GM21737 (cell line): ENCODE data around the gene PCDH11X.
"Not testable (repeated sequence)": the region's sequence is repeated elsewhere in the genome, so short reads cannot be mapped to it uniquely, and the experiment has no call there.

Experiments
- ATAC-seq: cut with Tn5 transposase; IDR thresholded peaks from one replicate; pipeline ENCODE4 v1.9.1; 2021; ENCODE audit warnings: mild to moderate bottlenecking, moderate library complexity; ENCODE audit not compliant: unreplicated experiment

Gene PCDH11X, protein sequence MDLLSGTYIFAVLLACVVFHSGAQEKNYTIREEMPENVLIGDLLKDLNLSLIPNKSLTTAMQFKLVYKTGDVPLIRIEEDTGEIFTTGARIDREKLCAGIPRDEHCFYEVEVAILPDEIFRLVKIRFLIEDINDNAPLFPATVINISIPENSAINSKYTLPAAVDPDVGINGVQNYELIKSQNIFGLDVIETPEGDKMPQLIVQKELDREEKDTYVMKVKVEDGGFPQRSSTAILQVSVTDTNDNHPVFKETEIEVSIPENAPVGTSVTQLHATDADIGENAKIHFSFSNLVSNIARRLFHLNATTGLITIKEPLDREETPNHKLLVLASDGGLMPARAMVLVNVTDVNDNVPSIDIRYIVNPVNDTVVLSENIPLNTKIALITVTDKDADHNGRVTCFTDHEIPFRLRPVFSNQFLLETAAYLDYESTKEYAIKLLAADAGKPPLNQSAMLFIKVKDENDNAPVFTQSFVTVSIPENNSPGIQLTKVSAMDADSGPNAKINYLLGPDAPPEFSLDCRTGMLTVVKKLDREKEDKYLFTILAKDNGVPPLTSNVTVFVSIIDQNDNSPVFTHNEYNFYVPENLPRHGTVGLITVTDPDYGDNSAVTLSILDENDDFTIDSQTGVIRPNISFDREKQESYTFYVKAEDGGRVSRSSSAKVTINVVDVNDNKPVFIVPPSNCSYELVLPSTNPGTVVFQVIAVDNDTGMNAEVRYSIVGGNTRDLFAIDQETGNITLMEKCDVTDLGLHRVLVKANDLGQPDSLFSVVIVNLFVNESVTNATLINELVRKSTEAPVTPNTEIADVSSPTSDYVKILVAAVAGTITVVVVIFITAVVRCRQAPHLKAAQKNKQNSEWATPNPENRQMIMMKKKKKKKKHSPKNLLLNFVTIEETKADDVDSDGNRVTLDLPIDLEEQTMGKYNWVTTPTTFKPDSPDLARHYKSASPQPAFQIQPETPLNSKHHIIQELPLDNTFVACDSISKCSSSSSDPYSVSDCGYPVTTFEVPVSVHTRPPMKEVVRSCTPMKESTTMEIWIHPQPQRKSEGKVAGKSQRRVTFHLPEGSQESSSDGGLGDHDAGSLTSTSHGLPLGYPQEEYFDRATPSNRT (N-terminal part only)

DNA sequence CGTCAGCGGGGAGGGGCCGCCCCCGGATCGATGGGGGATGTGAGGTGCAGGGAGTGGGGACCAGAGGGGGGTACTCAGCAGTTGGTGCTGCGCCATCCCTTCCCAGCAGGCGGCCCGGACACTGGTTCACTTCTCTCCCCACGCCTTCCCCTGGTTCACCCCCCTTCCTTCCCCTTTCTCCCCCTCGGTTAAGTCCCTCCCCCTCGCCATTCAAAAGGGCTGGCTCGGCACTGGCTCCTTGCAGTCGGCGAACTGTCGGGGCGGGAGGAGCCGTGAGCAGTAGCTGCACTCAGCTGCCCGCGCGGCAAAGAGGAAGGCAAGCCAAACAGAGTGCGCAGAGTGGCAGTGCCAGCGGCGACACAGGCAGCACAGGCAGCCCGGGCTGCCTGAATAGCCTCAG, at the start of gene PCDH11X:
PCDH11X (plus strand) TSS at position 241 of the 400 bp plus-strand sequence. CDS start 56,130 bp downstream, outside the sequence.
- ATAC-seq = not testable (repeated sequence)

DNA sequence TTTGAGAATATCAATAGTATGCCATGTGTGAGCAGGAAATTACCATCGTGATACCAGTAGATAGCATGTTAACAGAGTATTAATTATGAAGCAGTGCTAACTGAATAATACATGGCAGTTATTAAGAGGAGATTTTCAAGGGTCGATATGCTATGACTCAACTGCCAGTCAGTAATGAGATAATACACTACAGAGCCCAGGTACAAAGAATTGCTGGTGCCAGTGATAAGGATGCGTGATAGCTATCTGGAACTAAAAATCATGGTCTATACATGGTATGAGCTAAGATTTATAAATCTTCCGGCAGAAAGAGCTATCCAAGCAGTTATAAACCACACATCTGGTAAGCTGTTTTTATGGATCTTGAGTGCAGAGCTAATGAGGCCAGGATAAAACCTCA, 31.7 kb upstream of the PCDH11X start:
- ATAC-seq = not testable (repeated sequence)

DNA sequence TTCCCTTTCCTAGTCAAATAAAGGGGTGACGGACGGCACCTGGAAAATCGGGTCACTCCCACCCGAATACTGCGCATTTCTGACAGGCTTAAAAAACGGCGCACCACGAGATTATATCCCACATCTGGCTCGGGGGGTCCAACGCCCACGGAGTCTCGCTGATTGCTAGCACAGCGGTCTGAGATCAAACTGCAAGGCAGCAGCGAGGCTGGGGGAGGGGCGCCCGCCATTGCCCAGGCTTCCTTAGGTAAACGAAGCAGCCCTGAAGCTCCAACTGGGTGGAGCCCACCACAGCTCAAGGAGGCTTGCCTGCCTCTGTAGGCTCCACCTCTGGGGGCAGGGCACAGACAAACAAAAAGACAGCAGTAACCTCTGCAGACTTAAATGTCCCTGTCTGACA, 26.2 kb upstream of the PCDH11X start:
- not testable (repeated sequence) for ATAC-seq

DNA sequence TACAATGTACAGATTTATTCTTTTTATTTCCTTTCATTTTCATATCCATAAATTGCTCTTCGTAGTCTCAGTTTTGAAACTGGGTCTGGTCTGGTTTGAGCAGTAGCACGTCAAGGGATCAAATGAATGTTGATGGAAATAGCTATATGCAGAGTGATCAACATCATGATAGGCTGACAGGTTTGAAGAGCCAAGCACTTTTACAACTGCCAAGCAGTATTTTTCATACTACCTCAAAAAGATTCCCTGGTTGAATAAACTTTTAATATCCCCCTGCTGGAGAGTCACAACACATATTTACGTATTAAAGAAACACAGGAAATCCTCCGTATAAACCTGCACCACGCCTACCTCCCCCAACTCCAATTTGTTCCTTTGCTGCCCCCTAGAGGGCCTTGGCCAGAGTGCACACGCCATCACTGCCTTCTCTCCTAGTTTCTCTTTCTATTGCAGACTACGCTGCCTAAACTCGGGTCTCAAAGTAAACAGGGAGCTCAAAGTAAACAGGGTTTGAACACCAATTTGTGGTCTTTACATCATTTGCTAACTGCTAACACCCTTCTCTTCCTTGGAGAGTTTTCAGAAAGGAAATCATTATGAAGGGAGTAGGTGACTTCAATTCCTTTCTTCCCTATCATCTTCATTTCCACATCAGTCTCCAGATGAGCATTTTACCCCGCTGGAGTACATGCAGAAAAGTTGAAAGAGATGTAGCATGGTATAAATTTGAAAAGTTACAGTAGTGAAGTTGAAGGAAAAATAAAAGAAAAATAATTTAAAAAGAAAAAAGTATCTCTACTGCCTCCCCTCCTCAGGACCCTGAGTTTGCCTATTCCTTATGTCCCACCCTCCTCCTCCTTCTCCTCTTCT, 8.3 kb upstream of the PCDH11X start:
- ATAC-seq = peak; percentile 99

DNA sequence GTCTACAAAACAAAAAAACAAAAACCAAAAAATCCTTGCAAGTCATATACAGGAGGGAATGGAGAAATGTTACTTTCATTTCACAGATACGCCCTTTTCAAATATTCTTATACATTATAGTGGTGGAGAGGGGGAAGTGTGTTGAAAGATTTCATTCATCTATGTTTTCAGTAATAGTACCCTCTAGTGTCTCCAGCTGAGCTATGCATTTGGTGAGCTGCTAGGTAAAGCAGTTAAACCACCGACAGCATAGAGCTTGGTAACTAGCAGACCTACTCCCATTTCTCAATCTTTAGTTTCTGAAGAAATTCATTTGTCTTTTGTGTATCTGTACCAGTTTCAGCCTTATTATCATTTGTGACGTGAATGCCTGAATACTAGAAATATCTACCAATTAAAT, 5.2 kb upstream of the PCDH11X start:
- ATAC-seq = not testable (repeated sequence)

DNA sequence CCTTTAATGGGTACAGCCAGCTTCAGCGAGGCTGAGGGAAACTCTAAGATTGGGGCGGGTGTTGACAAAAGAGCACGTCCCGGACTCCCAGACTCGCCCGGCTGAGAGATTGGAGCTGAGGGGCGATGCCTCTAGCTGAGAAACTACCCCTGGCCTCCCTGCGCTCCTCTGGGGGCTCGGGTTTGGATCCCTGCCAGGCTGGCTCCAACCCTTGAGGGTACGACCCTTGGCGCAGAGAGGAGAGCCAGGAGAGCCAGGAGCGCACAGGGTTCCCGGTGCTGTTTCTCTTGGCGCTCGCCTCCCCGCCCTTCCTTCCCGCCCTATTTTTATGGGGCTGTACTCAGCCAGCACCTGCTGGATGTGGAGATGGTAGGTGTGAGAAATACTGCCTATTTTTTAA, 833 bp downstream of the PCDH11X start:
- not testable (repeated sequence) for ATAC-seq

DNA sequence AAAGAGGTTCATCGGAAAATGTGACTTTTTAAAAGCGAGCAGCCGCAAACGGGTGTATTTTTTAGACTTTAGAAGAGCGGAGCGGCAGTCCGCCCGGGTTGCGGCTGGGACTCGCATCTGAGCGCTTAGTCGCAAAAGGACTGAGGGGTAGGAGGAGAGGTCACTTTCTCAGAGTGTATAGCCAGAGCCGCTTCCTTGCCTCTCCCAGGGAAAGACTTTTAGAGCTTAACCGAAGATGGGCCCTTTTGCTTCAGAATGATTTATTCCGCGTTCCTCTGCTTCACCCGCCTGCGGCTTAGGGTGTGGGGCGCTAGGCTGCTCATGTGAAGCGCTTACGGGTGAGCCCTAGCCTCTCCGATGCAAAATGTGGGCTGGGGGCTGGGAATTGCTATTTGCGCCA, 1.5 kb downstream of the PCDH11X start:
- ATAC-seq = not testable (repeated sequence)

DNA sequence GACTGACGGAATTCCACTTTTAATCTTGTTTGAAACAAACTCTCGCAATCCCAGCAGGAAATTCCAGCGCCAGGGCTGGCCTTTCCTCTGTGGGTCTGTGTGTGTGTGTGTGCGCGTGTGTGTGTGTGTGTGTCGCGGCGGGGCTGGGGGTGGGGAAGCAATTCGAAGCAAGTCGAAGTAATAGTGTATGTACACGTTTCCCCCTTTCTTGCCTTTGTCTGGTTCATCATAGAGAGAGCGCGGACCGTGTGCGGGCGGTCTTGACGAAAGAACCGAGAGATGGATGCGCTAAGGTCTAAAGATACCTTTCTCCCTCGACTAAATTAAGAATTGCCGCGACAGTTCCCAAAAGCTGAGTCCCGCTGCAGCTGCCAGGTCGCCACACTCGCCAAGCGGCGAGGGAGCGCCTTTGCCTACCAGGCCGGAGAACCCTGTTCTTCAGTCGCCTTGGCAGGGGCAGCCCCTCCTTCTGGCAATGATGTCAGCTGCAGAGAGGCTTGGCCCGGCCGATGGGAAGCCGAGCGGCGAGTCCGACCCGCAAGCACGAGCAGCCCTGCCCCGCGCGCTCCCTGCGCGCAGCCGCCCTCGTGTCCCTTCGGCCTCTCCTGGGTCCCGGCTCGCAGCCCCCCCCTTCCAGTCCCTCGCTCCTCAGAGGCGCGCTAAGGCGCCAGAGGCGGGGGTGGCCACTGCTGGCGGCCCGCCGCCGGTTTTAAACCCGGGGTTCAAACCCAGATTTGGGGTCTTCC, 2.6 kb downstream of the PCDH11X start:
- ATAC-seq = not testable (repeated sequence)

DNA sequence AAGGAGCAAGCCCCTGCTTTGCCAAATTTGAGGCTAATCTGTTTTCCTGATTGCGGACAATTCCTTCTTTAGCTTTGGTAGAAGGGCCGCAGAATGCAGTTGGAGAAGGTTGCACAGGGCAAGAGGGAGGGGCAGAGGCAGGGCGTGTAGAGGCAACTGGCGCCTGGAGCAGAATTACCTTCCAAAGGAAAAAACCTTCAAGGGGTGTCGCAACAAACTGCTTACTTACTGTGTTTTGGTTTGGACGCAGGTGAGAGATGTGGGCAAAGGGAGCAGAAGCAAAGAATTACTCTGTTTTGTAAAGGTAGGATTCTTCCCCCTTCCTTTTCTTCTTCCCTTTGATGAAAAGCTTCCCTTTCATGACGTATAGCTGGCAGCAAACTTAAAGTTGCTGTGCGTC, 3.6 kb downstream of the PCDH11X start:
- ATAC-seq = not testable (repeated sequence)

DNA sequence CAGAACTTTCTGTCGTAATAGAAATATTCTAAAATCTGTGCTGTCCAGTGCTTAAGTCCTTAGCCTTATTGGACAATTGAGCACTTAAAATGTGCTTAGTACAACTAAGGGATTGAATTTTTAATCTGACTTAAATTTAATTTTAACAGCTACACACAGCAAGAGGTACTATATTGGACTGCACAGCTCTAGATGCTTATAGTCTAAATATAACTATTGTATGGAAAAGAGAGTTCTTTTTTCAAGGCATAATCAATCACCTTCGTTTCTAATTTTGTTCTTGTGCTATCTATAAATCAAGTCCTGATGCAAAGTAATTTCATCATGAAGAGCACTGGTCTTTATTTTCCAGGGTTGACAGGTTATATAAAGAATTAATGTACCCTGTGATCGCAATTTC, 38.4 kb downstream of the PCDH11X start:
- ATAC-seq = not testable (repeated sequence)

DNA sequence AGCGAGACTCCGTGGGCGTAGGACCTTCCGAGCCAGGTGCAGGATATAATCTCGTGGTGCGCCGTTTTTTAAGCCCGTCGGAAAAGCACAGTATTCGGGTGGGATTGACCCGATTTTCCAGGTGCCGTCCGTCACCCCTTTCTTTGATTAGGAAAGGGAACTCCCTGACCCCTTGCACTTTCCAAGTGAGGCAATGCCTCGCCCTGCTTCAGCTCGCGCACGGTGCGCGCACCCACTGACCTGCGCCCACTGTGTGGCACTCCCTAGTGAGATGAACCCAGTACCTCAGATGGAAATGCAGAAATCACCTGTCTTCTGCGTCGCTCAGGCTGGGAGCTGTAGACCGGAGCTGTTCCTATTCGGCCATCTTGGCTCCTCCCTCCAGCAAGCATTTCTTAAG, 46.1 kb downstream of the PCDH11X start:
- ATAC-seq = not testable (repeated sequence)
